Prostate gland (tissue), 2 donors: ENCODE results near the gene PROB1.

Experiments
- CTCF ChIP-seq, 4 experiments: fragments of 200-600 bp in 2 of 4; fragments of 450-650 bp in 2 of 4; sonication (generic) in 2 of 4; IDR thresholded peaks; 1 replicate in 3 of 4; 2 replicates in 1 of 4; pipeline ENCODE4 v1.5.1; 2016 to 2019; ENCODE audit warnings: antibody characterized with exemption in 4 of 4, mild to moderate bottlenecking in 2 of 4, moderate library complexity in 2 of 4
- POLR2A ChIP-seq: fragments of 450-650 bp; IDR thresholded peaks from one replicate; pipeline ENCODE4 v1.6.1; 2016; ENCODE audit warnings: antibody characterized with exemption, mild to moderate bottlenecking
- POLR2AphosphoS5 ChIP-seq: sonication (generic); formaldehyde crosslinking; IDR thresholded peaks from one replicate; pipeline ENCODE4 v1.6.1; 2017; ENCODE audit warnings: antibody characterized with exemption

- TF ChIP-seq CTCF (IDR thresholded peaks at IDR 0.05) = no peak
- TF ChIP-seq POLR2AphosphoS5 = no peak
- no peak for TF ChIP-seq POLR2A
Observed at GRCh38 chr5:139369181-139369580, 25.7 kb downstream of the PROB1 start.
